ENCODE measurements around the gene KCNK10. TPM values are rescaled to one million over a fixed set of nuclear protein-coding genes. Genes with fewer than 3 reads are reported as not detected.

Gene KCNK10
- total and polyA plus RNA-seq, 2 of the 8 experiments (the other 6 are each of a cell fraction or from before 2014, with no cell fraction given): 0.45 to 0.63 TPM

- H3K27ac ChIP-seq (ENCODE audit: low read depth, low read length): no peak overlapping the region
- no peaks in the 10 kb centered on the region for H3K27me3 ChIP-seq (replicated peaks in 1 of 4; ENCODE audit: control insufficient read depth in 3 of 4, extremely low read depth in 1 of 4, insufficient read depth in 3 of 4, low read length in 3 of 4)
- H3K79me2 ChIP-seq (ENCODE audit: control insufficient read depth in 1 of 2, insufficient read depth in 2 of 2, low read length in 2 of 2): no peaks in the 10 kb centered on the region
- no peaks in the 10 kb centered on the region for H3K79me1 ChIP-seq (ENCODE audit: low read depth, low read length)
- H2BK5ac ChIP-seq (ENCODE audit: low read depth, low read length): no peak overlapping the region
- no peak overlapping the region for H2BK12ac ChIP-seq (ENCODE audit: low read depth, low read length)
- no peaks in the 10 kb centered on the region; a peak in 1 of 7 replicates for H3K4me1 ChIP-seq (replicated peaks in 1 of 4; ENCODE audit: control insufficient read depth in 3 of 4, insufficient read depth in 4 of 4, low read length in 3 of 4)
- DNase-seq (ENCODE audit: low read depth in 1 of 2, low spot score in 2 of 2) (no peak), FAIRE-seq (no peak)
- H3K18ac ChIP-seq (ENCODE audit: extremely low read depth, low read length): no peak overlapping the region
- H4K5ac ChIP-seq (ENCODE audit: insufficient read length, low read depth, low read length): no peak overlapping the region
- no peak overlapping the region for H3K4me2 ChIP-seq (ENCODE audit: insufficient read depth in 1 of 2, low read depth in 2 of 2, low read length in 2 of 2)
- no peak overlapping the region for H2BK20ac ChIP-seq (ENCODE audit: low read length)
- no peaks in the 10 kb centered on the region for H3K36me3 ChIP-seq (ENCODE audit: control insufficient read depth in 2 of 4, insufficient read depth in 4 of 4, low read length in 3 of 4)
- H4K91ac ChIP-seq (replicated peaks; ENCODE audit: insufficient read length, low read length): no peak overlapping the region
- no peak overlapping the region for H3K4me3 ChIP-seq (ENCODE audit: extremely low read depth in 1 of 4, insufficient read depth in 2 of 4, low read depth in 3 of 4, low read length in 4 of 4)
- no peak overlapping the region for H3K14ac ChIP-seq (ENCODE audit: insufficient read length)
- H3K23me2 ChIP-seq (ENCODE audit: low read depth, low read length): no peaks in the 10 kb centered on the region
- no peak overlapping the region for H3K23ac ChIP-seq (ENCODE audit: insufficient read length)
- CTCF ChIA-PET (ENCODE audit: partially characterized antibody): interaction anchor here (0.6 to 12.6 kb wide), 6 partner anchors 11 to 314 kb away, joined by 3 to 96 read pairs (median 4); no protein-coding TSS in a partner anchor
- 93% methylated on average over 4 of the region's 4 CpGs; no CpG with 5 or more reads in 1 of the 2 experiments for WGBS, 2 experiments (ENCODE audit: extremely low coverage in 1 of 2, insufficient coverage in 1 of 2, insufficient read length in 1 of 2, insufficient replicate concordance in 2 of 2, low coverage in 1 of 2, low lambda C conversion rate in 2 of 2, missing lambda C conversion rate in 1 of 2)
- no peak overlapping the region for H2AK5ac ChIP-seq (ENCODE audit: low read depth, low read length)
- H2BK120ac ChIP-seq (replicated peaks; ENCODE audit: low read depth, low read length): no peak overlapping the region
- H2BK15ac ChIP-seq (ENCODE audit: low read length): no peak overlapping the region
- H3K56ac ChIP-seq (replicated peaks; ENCODE audit: insufficient read length, low read depth, low read length): no peak overlapping the region
- no peak overlapping the region for H3K4ac ChIP-seq (replicated peaks; ENCODE audit: insufficient read length, low read depth, low read length)
- H4K8ac ChIP-seq (ENCODE audit: extremely low read depth, insufficient read depth, low read length): no peak overlapping the region
- POLR2A ChIA-PET (ENCODE audit: partially characterized antibody): no interaction called here
- no peaks in the 10 kb centered on the region for H4K20me1 ChIP-seq (replicated peaks in 1 of 2; ENCODE audit: control insufficient read depth in 1 of 2, insufficient read depth in 2 of 2, low read length in 2 of 2)
- H3K9ac ChIP-seq (replicated peaks in 1 of 4; ENCODE audit: extremely low read depth in 1 of 4, low read depth in 3 of 4, low read length in 3 of 4): no peak overlapping the region
- no peaks in the 10 kb centered on the region for H3K9me3 ChIP-seq (ENCODE audit: insufficient read depth in 2 of 2, low read depth in 1 of 2, low read length in 1 of 2)
- H2AFZ ChIP-seq (ENCODE audit: low read length): no peak overlapping the region
- TF ChIP-seq SUZ12 (IDR thresholded peaks at IDR 0.05; ENCODE audit: low read length) (no peak), SP2 (IDR thresholded peaks at IDR 0.05; ENCODE audit: low read length) (no peak), JUND (IDR thresholded peaks at IDR 0.05; ENCODE audit: low read length) (no peak), POLR2A (IDR thresholded peaks at IDR 0.05; ENCODE audit: control extremely low read depth in 1 of 2, low read depth in 2 of 2, low read length in 2 of 2) (no peak), TBP (IDR thresholded peaks at IDR 0.05; ENCODE audit: low read depth, low read length) (no peak), RNF2 (IDR thresholded peaks at IDR 0.05; ENCODE audit: borderline replicate concordance, low read depth, low read length, missing control alignments, poor library complexity, severe bottlenecking) (no peak)
Measured at GRCh38 chr14:88248606-88249005, 74.5 kb downstream of the KCNK10 start.

Measured in H1 (cell line).